Body of pancreas (tissue), 4 donors: ENCODE results near the gene NIPAL4.

ENCODE experiments used
- CTCF ChIP-seq, 7 experiments: fragments of 450-650 bp in 4 of 7; fragments of 200-600 bp in 3 of 7; sonication (generic) in 3 of 7; IDR thresholded peaks; one replicate each; pipeline ENCODE4 v1.5.1; 2016 to 2019; ENCODE audit warnings: antibody characterized with exemption in 7 of 7
- POLR2A ChIP-seq, 3 donors: fragments of 450-650 bp; IDR thresholded peaks; one replicate each; pipeline ENCODE4 v1.6.1; 2016; ENCODE audit warnings: antibody characterized with exemption in 3 of 3, mild to moderate bottlenecking in 2 of 3

- TF ChIP-seq CTCF (IDR thresholded peaks at IDR 0.05) (no peak), POLR2A (IDR thresholded peaks at IDR 0.05) (no peak)
Measured at GRCh38 chr5:157513182-157513581, 53.2 kb downstream of the NIPAL4 start.
